ENCODE data around the gene NCK2. TPM values are rescaled to one million over a fixed set of nuclear protein-coding genes. Genes with fewer than 3 reads are reported as not detected.

Gene NCK2
- total and polyA plus RNA-seq, 2 of the 13 experiments (the other 11 are each of a cell fraction or from before 2014, with no cell fraction given) = 14.8 to 23.5 TPM

DNA sequence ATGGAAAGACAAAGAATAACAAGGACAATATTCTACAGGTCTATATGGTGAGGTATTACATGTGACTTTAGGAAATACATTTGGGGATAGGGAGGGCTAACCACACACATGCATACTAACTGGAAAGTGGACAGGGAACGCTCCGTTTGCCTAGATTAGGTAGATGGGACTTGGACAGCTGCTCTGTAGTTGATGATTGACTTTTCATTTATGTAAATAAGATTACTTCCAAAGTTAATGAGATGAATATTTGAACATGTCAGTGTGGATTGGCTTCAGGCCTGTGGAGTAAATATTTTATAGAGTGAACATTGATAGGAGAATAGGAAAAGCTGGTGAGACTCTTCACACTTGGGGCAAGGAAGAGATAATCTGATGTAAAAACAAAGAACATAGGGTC, 142.0 kb downstream of the NCK2 start (continued):
- TF ChIP-seq, protein P1, sequence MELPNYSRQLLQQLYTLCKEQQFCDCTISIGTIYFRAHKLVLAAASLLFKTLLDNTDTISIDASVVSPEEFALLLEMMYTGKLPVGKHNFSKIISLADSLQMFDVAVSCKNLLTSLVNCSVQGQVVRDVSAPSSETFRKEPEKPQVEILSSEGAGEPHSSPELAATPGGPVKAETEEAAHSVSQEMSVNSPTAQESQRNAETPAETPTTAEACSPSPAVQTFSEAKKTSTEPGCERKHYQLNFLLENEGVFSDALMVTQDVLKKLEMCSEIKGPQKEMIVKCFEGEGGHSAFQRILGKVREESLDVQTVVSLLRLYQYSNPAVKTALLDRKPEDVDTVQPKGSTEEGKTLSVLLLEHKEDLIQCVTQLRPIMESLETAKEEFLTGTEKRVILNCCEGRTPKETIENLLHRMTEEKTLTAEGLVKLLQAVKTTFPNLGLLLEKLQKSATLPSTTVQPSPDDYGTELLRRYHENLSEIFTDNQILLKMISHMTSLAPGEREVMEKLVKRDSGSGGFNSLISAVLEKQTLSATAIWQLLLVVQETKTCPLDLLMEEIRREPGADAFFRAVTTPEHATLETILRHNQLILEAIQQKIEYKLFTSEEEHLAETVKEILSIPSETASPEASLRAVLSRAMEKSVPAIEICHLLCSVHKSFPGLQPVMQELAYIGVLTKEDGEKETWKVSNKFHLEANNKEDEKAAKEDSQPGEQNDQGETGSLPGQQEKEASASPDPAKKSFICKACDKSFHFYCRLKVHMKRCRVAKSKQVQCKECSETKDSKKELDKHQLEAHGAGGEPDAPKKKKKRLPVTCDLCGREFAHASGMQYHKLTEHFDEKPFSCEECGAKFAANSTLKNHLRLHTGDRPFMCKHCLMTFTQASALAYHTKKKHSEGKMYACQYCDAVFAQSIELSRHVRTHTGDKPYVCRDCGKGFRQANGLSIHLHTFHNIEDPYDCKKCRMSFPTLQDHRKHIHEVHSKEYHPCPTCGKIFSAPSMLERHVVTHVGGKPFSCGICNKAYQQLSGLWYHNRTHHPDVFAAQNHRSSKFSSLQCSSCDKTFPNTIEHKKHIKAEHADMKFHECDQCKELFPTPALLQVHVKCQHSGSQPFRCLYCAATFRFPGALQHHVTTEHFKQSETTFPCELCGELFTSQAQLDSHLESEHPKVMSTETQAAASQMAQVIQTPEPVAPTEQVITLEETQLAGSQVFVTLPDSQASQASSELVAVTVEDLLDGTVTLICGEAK (IDR thresholded peaks at IDR 0.05) = no peak
- TF ChIP-seq, protein P1 (CRISPR knock-in tag; IDR thresholded peaks at IDR 0.05) = no peak
- TF ChIP-seq ZNF12 (CRISPR knock-in tag; IDR thresholded peaks at IDR 0.05) (no peak), CAMTA2 (CRISPR knock-in tag; IDR thresholded peaks at IDR 0.05; ENCODE audit: borderline replicate concordance) (no peak)

- ChIA-PET CTCF (ENCODE audit: low intra/inter-chr PET ratio, low total read pairs) (no interaction called here), POLR2A (no interaction called here)
- no peak overlapping the region for H3K4me2 ChIP-seq (ENCODE audit: low read depth, low read length)
- peaks cover 8% of the 10 kb centered on the region; the same call in 1 of the 2 replicates for H3K9me3 ChIP-seq (ENCODE audit: low read length)
- in situ Hi-C loops (cut with HindIII; ENCODE audit: extremely low pct_ligation_motif_present, low pct_unique_long_range_greater_than_20kb) = loop anchor here (5.0 kb wide), 1 partner anchor 310 kb away; no protein-coding TSS in a partner anchor
- intact Hi-C loops (cut with micrococcal nuclease; ENCODE audit: unreplicated experiment) = no loop called here
- 96% methylated on average over 3 of the region's 3 CpGs for WGBS (ENCODE audit: low lambda C conversion rate)
- BruUV-seq (replicated peaks) = no TSS peak
- TF ChIP-seq, protein P2, sequence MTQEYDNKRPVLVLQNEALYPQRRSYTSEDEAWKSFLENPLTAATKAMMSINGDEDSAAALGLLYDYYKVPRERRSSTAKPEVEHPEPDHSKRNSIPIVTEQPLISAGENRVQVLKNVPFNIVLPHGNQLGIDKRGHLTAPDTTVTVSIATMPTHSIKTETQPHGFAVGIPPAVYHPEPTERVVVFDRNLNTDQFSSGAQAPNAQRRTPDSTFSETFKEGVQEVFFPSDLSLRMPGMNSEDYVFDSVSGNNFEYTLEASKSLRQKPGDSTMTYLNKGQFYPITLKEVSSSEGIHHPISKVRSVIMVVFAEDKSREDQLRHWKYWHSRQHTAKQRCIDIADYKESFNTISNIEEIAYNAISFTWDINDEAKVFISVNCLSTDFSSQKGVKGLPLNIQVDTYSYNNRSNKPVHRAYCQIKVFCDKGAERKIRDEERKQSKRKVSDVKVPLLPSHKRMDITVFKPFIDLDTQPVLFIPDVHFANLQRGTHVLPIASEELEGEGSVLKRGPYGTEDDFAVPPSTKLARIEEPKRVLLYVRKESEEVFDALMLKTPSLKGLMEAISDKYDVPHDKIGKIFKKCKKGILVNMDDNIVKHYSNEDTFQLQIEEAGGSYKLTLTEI (CRISPR knock-in tag; conservative IDR thresholded peaks at IDR 0.05) = no peak
- TF ChIP-seq TSC22D2 (CRISPR knock-in tag; IDR thresholded peaks at IDR 0.05; ENCODE audit: borderline replicate concordance) = no peak
- no peak for TF ChIP-seq ZFP82 (CRISPR knock-in tag; IDR thresholded peaks at IDR 0.05; ENCODE audit: borderline replicate concordance)
- ATAC-seq (no peak), FAIRE-seq (no peak), DNase-seq (ENCODE audit: low spot score) (no peak)
- no peaks in the 10 kb centered on the region for H3K27me3 ChIP-seq (ENCODE audit: control insufficient read depth in 1 of 2, insufficient read depth in 2 of 2, low read length in 2 of 2)
- no peak overlapping the region for H3K9ac ChIP-seq (ENCODE audit: insufficient read depth, low read depth, low read length)
- no peak overlapping the region for H3K27ac ChIP-seq (ENCODE audit: extremely low read length, insufficient read depth, low read length)
- H3K4me3 ChIP-seq (replicated peaks in 1 of 3; ENCODE audit: insufficient read depth in 1 of 3, low read depth in 2 of 3, low read length in 3 of 3) = no peak overlapping the region
- H2AFZ ChIP-seq (ENCODE audit: low read length) = no peak overlapping the region
- H3K36me3 ChIP-seq (replicated peaks in 1 of 2; ENCODE audit: control insufficient read depth in 1 of 2, insufficient read depth in 2 of 2, low read length in 2 of 2) = peaks cover 1 to 8% of the 10 kb centered on the region in 2 experiments; a peak in 1 of 5 replicates
- no peaks in the 10 kb centered on the region for H4K20me1 ChIP-seq (ENCODE audit: insufficient read depth, low read length)
- no peaks in the 10 kb centered on the region for H3K79me2 ChIP-seq (ENCODE audit: insufficient read depth, low read length)
- H3K4me1 ChIP-seq (ENCODE audit: insufficient read depth, low read length) = no peaks in the 10 kb centered on the region
Observed at GRCh38 chr2:105887256-105887655, 142.5 kb downstream of the NCK2 start.

Data from HepG2 (cell line).